HG03521 (cell line): ENCODE measurements around the gene MRPS33.
"Not testable (repeated sequence)": the region's sequence is repeated elsewhere in the genome, so short reads cannot be mapped to it uniquely, and the experiment has no call there.

ENCODE experiments used
- ATAC-seq: cut with Tn5 transposase; IDR thresholded peaks from one replicate; pipeline ENCODE4 v1.9.1; 2021; ENCODE audit warnings: mild to moderate bottlenecking, moderate library complexity; ENCODE audit not compliant: unreplicated experiment

MRPS33 gene

GRCh38 chr7:141014524-141015395, at the start of gene MRPS33:
TSS of gene MRPS33 (minus strand) at chr7:141014952. CDS start at chr7:141010633, 4,319 bp downstream.
- ATAC-seq: peak; percentile 99

GRCh38 chr7:141057788-141058187, 43.0 kb upstream of the MRPS33 start:
- no peak for ATAC-seq

- ATAC-seq: no peak
These were observed 40.4 kb upstream of the MRPS33 start for GRCh38 chr7:141055146-141055545.

GRCh38 chr7:141053626-141054025, 38.9 kb upstream of the MRPS33 start:
- ATAC-seq: no peak

- ATAC-seq: no peak
These were observed 31.3 kb upstream of the MRPS33 start for GRCh38 chr7:141045842-141046620.

- ATAC-seq: no peak
These were observed 30.5 kb upstream of the MRPS33 start for GRCh38 chr7:141045126-141045841.

- no peak for ATAC-seq
These were observed 28.9 kb upstream of the MRPS33 start for GRCh38 chr7:141043616-141044015.

- ATAC-seq: no peak
These were observed 27.8 kb upstream of the MRPS33 start for GRCh38 chr7:141042222-141043193.

- no peak for ATAC-seq
These were observed 24.6 kb upstream of the MRPS33 start for GRCh38 chr7:141039376-141039775.

GRCh38 chr7:141038100-141038499, 23.3 kb upstream of the MRPS33 start:
- ATAC-seq: not testable (repeated sequence)

GRCh38 chr7:141032539-141033323, 18.0 kb upstream of the MRPS33 start:
- ATAC-seq: not testable (repeated sequence)

- ATAC-seq: no peak
These were observed 14.0 kb upstream of the MRPS33 start for GRCh38 chr7:141028767-141029166.

- ATAC-seq: no peak
These were observed 12.3 kb upstream of the MRPS33 start for GRCh38 chr7:141027043-141027442.

GRCh38 chr7:141024668-141025067, 9.9 kb upstream of the MRPS33 start:
- ATAC-seq: no peak

- ATAC-seq: no peak
These were observed 8.5 kb upstream of the MRPS33 start for GRCh38 chr7:141023295-141023694.

- no peak for ATAC-seq
These were observed 2.8 kb upstream of the MRPS33 start for GRCh38 chr7:141017555-141017954.

- no peak for ATAC-seq
These were observed 1.6 kb upstream of the MRPS33 start for GRCh38 chr7:141016349-141016748.

- ATAC-seq: no peak
These were observed 628 bp downstream of the MRPS33 start for GRCh38 chr7:141014125-141014523.

GRCh38 chr7:141013345-141013715, 1.4 kb downstream of the MRPS33 start:
- ATAC-seq: no peak
